Eye (tissue), 1 donor: ENCODE results near the gene SDE2.
"Not testable (repeated sequence)": the region's sequence is repeated elsewhere in the genome, so short reads cannot be mapped to it uniquely, and the experiment has no call there.

ENCODE experiments used
- DNase-seq: peaks from one replicate; pipeline ENCODE4 v3.0.0-alpha.2; 2015

SDE2 gene

DNA sequence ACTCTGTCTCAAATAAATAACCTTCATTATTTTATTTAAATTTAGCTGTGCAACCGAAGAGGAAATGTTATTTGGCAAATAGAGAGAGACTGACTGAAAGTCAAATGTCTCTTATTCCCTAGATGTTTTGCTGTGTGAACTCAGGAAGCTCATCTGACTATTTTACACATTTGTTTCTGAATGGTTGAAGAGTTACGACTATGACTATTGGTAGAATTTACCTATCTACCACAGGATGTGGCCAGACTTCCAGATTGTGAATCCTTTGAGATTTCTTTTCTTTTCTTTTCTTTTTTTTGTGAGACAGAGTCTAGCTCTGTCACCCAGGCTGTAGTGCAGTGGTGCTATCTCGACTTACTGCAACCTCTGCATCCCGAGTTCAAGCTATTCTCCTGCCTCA is 5.3 kb upstream of the SDE2 start:
- no peak for DNase-seq

DNA sequence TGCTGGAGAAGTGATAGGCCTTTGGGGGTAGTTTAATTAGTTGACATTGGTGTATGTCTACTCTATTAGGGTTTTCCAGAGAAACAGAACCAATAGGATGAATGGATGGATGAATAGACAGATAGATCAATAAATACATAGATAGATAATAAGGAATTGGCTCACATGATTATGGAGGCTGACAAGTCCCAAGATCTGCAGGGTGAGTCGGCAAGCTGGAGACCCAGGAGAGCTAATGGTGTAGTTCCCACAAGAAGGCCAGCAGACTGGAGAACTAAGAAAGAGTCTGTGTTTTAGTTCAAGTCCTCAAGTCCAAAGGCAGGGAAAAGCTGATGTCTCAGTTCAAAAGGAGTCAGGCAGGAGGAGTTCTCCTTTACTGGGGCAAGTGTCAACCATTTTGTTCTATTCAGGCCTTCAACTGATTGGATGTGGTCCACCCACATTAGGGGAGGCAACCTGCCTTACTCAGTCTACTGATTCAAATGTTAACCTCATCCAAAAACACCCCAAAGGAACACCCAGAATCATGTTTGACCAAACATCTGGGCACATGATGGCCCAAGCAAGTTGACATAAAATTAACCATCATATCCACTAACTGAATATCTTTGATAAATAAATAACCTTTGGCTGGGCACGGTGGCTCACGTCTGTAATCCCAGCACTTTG is 4.5 kb upstream of the SDE2 start:
- DNase-seq = peak; percentile 8

- DNase-seq = peak; percentile 91
Observed at GRCh38 chr1:226002667-226003501, 3.7 kb upstream of the SDE2 start.

GRCh38 chr1:226001963-226002666 is 3.0 kb upstream of the SDE2 start:
- peak; percentile 72 for DNase-seq

DNA sequence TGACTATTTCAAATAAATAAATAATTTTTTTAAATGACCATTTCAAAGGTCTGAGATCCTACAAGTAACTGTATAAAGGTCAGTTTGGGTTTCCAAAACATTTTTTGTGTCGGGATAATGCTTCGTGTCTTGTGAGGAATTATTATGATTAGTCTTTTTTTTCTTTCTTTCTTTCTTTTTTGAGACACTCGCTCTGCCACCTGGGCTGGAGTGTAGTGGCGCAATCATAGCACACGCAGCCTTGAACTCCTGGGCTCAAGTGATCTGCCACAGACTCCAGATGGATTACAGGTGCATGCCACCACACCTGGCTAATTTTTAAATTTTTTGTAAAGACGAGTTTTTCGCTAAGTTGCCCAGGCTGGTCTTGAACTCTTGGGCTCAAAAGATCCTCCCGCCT is 1.9 kb upstream of the SDE2 start:
- no peak for DNase-seq

GRCh38 chr1:226000493-226001081 is 1.4 kb upstream of the SDE2 start:
- DNase-seq = not testable (repeated sequence)

DNA sequence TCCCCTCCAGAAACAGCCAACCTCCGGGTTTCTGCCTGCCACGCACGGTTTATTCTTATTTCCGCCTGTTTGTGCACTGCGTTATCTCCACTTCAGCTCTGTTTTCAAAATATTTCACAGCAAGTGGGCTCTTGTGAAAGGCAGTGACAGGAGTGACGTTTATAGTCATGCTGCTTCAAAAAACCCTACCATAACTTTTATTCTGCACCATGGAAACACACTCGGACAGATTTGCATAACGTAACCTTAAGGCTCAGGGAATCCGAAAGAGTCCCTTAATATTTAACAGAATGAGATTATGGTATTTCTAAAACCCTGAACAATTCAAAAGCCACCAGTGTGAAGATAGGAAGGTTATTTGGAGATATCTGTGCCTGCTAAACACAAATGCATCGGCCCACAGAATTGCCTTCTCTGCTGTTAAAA is 782 bp upstream of the SDE2 start:
- DNase-seq = no peak

DNA sequence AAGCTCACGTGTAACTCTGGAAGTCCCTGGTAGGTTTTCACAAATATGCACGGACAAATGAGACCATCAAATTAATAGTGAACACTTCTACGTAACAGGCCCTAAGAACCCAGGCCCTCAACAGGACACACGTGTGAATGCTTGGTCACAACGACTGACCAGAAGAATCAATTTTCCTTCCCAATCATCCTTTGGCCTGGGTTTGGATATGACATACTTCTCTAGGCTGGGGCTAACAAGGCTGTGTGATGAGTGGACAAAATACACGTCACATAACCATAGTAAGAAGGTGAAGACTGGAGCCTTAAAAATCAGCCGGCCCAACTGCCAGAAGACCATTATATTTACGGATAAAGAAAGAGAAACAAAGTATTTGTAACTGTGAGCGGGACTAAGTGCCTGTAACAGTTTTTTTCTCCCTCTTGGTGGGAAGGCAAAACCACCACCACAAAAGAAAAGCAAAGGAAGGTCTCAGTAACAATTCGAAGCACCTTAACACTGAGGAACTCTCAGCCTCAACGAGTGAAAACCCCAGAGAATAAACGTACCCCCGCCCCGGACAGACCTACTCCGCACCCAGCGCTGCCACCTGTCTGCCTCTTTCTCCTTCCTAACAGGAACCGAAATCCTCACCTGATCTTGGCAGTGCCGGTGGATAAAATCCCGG is 450 bp downstream of the SDE2 start:
- no peak for DNase-seq

GRCh38 chr1:225996946-225997545 is 2.1 kb downstream of the SDE2 start:
- no peak for DNase-seq

DNA sequence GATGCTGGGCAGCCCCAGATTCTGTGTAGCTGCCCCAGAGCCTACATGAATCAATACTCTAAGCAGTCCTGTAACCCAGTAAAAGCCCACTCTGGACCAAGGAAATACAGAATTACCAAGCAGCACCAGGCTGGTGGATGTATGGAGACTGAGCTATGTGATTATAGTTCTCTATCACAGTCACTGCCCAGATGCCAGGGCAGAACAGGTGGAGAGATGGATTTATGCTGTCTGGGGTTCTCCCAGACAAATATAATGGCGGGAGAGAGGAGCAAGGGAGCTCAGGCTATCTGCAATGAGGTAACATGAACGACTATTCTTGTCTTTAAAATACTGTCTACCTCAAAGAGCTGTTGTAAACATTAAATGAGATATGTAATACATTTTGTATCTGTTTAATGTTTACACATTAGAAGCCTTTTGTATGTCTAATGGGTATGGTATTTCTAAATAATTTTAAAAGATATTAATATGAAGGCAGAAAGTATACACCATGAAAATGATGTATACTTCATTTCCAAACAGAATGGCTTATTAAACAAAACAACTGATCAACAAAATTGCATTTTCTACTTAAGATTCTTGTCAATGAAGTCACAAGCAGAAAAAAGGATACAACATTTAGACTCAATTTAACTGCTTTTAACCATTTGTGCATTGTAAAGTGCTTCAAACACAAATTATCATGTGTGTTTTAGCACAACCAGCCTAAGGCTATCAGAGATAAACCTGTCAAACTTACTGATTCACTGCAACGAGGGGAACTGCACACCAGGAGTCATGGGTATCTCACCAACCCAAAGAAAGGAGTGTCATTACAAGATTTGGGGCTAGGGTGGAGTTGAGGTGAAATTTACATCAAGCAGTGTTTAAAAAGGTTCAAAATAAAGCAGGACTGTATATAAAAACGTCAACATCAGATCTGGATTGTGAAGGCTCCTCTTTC is 3.0 kb downstream of the SDE2 start:
- no peak for DNase-seq

DNA sequence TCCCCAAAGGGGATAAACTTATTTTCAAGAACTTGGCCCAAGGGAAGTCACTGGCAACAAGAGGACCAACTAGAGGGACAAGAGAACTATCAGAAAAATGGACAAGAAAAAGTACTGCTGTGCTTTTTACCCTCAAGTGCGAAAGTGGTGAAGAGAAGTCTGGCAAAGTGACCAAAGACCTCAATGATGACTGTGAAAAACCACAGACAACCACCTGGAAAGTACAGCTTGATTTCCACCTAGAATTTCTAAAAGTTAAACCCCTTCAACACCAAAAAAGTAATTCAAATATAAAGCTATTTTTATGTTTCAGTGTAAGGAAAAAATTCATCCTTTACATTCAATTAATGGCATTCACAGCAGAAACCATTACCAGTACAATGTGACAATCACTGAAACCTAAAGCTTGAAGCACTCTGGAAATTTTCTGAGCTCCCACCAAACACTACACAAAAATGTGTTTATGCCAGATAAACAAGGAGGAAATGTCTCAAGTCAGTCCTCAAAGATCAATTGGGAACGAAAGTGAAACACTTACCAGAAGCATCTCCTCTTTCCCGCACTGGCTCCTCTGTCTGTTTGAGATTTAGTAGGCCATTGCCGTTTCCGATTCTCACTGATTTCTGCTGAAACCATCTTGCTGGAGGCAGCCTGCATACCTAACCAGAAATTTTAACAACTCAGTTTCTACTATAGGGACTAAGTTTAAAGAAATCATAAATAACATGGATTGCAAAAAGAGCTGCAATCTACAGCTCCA is 8.3 kb downstream of the SDE2 start:
- DNase-seq = no peak

- peak; percentile 60 for DNase-seq
Observed at GRCh38 chr1:225987491-225988316, 11.4 kb downstream of the SDE2 start.

DNA sequence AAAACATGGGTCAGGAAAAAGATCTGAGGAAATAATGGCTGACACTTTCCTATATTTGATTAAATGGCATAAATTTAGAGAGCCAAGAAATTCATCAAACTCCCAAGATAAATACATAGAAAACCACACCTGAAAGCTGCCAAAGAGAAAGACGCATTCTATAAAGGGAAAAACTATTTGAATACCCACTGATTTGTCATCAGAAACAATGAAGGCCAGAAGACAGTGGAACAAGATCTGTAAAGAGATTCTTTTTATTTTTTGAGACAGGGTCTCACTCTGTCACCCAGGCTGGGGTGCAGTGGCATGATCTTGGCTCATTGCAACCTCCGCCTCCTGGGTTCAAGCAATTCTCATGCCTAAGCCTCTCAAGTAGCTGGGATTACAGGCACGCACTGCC is 17.4 kb downstream of the SDE2 start:
- no peak for DNase-seq

DNA sequence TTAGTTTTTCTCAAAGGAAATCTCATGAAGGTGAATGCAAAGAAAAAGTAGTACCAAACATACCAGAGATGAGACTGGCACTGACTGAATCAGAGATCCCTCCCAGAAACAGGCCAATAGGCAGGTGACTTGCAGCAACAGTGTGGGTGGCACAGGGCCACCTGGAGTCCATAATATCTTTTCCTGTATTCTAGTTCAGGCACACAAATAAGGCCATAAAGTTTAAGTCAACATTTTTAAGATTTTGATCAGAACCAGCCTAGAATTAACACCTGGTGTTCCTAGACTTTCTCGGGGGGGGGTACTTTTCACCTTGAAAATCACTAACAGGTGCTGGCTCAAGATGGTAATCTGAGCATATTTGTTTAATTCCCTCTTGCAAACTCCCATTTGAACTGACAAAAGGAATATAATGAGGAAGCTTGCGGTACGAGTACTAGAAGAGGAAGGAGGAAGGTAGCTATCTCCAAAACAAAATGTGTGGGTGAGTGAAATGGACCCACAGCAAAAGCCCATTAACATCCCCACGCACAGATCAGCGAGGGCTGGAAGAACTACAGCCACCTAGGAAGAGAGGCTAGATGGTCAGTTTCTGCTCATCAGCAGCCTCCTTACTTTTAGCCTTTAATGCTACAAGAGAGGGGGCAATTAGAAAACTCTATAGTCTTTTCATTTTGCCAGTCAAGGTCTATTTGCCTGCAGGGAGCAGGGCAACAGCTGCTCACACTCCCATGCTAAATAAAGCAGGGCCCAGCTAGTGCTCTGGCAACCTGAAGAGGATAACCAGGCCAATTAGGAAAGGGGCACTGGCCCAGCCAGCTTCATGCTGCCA is 18.9 kb downstream of the SDE2 start:
- no peak for DNase-seq

DNA sequence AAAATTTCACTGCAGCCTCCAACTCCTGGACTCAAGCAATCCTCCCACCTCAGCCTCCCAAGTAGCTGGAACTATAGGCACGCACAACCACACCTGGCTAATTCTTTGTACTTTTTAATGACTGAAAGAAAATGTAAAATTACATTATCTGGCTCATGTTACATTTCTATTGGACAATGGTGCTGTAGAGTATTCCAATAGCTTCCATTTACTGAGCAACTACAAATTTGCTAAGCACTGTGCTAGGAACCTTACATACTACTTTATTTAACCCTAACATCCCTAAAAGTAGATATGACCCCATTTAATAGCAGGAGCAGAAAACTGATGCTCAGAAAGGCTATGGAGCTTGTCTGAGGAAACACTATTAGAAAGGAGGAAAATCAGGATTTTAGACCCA is 19.7 kb downstream of the SDE2 start:
- no peak for DNase-seq

DNA sequence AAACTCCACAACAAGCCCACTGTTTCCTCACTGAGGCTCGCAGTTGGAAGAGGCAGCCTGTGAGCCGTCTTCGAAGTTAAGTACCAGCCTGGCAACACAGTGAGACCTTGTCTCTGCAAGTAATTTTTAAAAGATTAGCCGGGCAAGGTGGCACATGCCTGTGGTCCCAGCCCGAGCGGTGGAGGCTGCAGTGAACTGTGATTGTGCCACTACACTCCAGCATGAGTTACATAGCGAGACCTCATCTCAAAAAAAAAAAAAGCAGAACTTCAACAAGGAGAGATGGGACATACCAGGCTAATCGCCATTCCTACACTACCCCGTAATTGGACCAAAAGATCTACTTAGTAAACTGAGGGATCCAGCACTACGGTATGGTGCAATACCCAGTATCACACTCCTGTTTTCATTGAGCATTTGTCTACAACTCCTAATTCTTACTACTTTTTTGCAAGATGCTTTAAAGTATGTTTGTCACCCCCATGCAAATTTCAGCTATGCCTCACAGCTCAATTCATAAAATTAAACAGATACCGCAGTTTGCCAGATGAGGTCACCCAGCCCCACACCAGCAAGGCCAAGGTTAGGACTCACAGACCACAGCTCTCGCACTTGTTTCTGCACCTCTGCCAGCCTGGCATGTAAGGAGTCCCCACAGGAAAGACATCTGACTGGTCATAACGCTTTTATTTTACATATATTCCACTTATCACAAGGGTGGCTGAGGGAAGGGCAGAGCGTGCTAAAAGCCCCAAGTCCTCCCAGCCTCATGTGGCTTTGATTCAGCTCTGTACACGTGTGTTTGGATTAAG is 21.0 kb downstream of the SDE2 start:
- no peak for DNase-seq

GRCh38 chr1:225975146-225975545 is 24.0 kb downstream of the SDE2 start:
- DNase-seq = not testable (repeated sequence)

- DNase-seq = no peak
Observed at GRCh38 chr1:225974454-225974853, 24.7 kb downstream of the SDE2 start.
